ENCODE data around the gene GRPEL2. TPM values are rescaled to one million over a fixed set of nuclear protein-coding genes. Genes with fewer than 3 reads are reported as not detected.

GRPEL2 gene
- total RNA-seq, 2 experiments from 2014 or later = 32.9 to 37.2 TPM

Other genes starting within 250 kb of the GRPEL2 start
- under 1 TPM; 0.10 to 0.24 TPM for gene ABLIM3, start 204.0 kb upstream of the GRPEL2 start, total RNA-seq
- gene AFAP1L1, start 73.6 kb upstream of the GRPEL2 start, total RNA-seq = not detected
- 10 to 100 TPM; 21.8 to 24.0 TPM for gene PCYOX1L, start 12.5 kb downstream of the GRPEL2 start, total RNA-seq
- gene IL17B, start 33.8 kb downstream of the GRPEL2 start, total RNA-seq = not detected
- gene CSNK1A1, start 205.9 kb downstream of the GRPEL2 start, total RNA-seq = 100 to 1,000 TPM; 165 to 170 TPM
- gene ARHGEF37, start 236.0 kb downstream of the GRPEL2 start, total RNA-seq = under 1 TPM; 0.69 to 0.77 TPM

All from activated CD4-positive, alpha-beta memory T cell treated with anti-CD3 and anti-CD28 coated beads for 36 hours (primary cell).